IMR-90 (cell line): Measurements from ENCODE around the gene MSMP. TPM values are rescaled to one million over a fixed set of nuclear protein-coding genes. Genes with fewer than 3 reads are reported as not detected.

ENCODE experiments used
- ATAC-seq: fragments of 200-7000 bp; cut with Tn5 transposase; 2 replicates; pipeline ENCODE4 v1.9.1; 2020; ENCODE audit warnings: low read depth, mild to moderate bottlenecking, moderate library complexity
- BruUV-seq: library from RNA; stranded (reverse); fragments of 400-500 nt; replicated peaks from 2 replicates; lab custom pipeline; 2021; lab: Mats Ljungman, UMichigan
- CTCF ChIA-PET: fragments of 300-600 bp; formaldehyde crosslinking; extraction: SDS; loops from one replicate; lab custom pipeline; 2021; ENCODE audit warnings: antibody characterized with exemption; lab: Yijun Ruan, JAX
- POLR2A ChIA-PET: fragments of 300-600 bp; sonication (Branson Sonifier 250); formaldehyde crosslinking; loops from one replicate; lab custom pipeline; 2022; ENCODE audit warnings: antibody characterized with exemption; ENCODE audit not compliant: unreplicated experiment; lab: Charles Lee
- DNase-seq: peaks from one replicate; pipeline ENCODE4 v3.0.0; 2013
- H2AFZ ChIP-seq: replicated peaks from 2 replicates; pipeline ENCODE3; 2013; ENCODE audit warnings: low read length, mild to moderate bottlenecking; ENCODE audit not compliant: poor library complexity
- H2AK5ac ChIP-seq: 2 replicates; pipeline ENCODE4 v1.6.1; 2013; ENCODE audit warnings: low read depth, low read length, inconsistent platforms
- H2AK9ac ChIP-seq: replicated peaks from 2 replicates; pipeline ENCODE3; 2013; ENCODE audit warnings: mild to moderate bottlenecking, low read depth, low read length, moderate library complexity; ENCODE audit not compliant: poor library complexity
- H2BK120ac ChIP-seq: 2 replicates; pipeline ENCODE4 v1.6.1; 2013; ENCODE audit warnings: low read depth, low read length, inconsistent platforms
- H2BK15ac ChIP-seq: 3 replicates; pipeline ENCODE4 v1.6.1; 2013; ENCODE audit warnings: low read depth, low read length, inconsistent platforms
- H2BK20ac ChIP-seq: 2 replicates; pipeline ENCODE4 v1.6.1; 2013; ENCODE audit warnings: low read depth, mild to moderate bottlenecking, inconsistent platforms, low read length, moderate library complexity
- H2BK5ac ChIP-seq: 2 replicates; pipeline ENCODE4 v1.6.1; 2013; ENCODE audit warnings: mild to moderate bottlenecking, low read depth, low read length, inconsistent platforms; ENCODE audit not compliant: poor library complexity, severe bottlenecking
- H3K14ac ChIP-seq: replicated peaks from 2 replicates; pipeline ENCODE4 v1.6.1; 2013; ENCODE audit warnings: low read depth, low read length, inconsistent platforms
- H3K18ac ChIP-seq: 2 replicates; pipeline ENCODE4 v1.6.1; 2013; ENCODE audit warnings: low read depth, low read length, control low read depth
- H3K23ac ChIP-seq: 2 replicates; pipeline ENCODE4 v1.6.1; 2013; ENCODE audit warnings: low read depth, low read length, inconsistent platforms
- H3K27ac ChIP-seq: 2 replicates; pipeline ENCODE4 v1.5.1; 2013; ENCODE audit warnings: mild to moderate bottlenecking, control low read depth, low read length; ENCODE audit not compliant: insufficient read depth
- H3K27me3 ChIP-seq: 2 replicates; pipeline ENCODE4 v1.6.1; 2013; ENCODE audit warnings: low read length; ENCODE audit not compliant: control insufficient read depth, insufficient read depth
- H3K36me3 ChIP-seq: 2 replicates; pipeline ENCODE4 v1.6.1; 2013; ENCODE audit warnings: low read length, mixed read lengths; ENCODE audit not compliant: control insufficient read depth, insufficient read depth
- H3K4ac ChIP-seq: 2 replicates; pipeline ENCODE4 v1.6.1; 2013; ENCODE audit warnings: low read depth, low read length, inconsistent platforms
- H3K4me1 ChIP-seq: 2 replicates; pipeline ENCODE4 v1.6.1; 2013; ENCODE audit warnings: low read length, mixed read lengths; ENCODE audit not compliant: control insufficient read depth, insufficient read depth
- H3K4me2 ChIP-seq: 2 replicates; pipeline ENCODE4 v1.6.1; 2013; ENCODE audit warnings: low read depth, mild to moderate bottlenecking, control low read depth, low read length, moderate library complexity
- H3K4me3 ChIP-seq: 2 replicates; pipeline ENCODE4 v1.5.1; 2013; ENCODE audit warnings: low read depth, mild to moderate bottlenecking, control low read depth, low read length, moderate library complexity; ENCODE audit not compliant: insufficient read depth
- H3K56ac ChIP-seq: 2 replicates; pipeline ENCODE4 v1.6.1; 2013; ENCODE audit warnings: low read length, inconsistent platforms; ENCODE audit not compliant: insufficient read depth; ENCODE audit errors: extremely low read depth
- H3K79me1 ChIP-seq, 2 experiments: 2 replicates each; pipeline ENCODE4 v1.6.1; 2013; ENCODE audit warnings: low read length in 2 of 2, inconsistent platforms in 1 of 2, low read depth in 1 of 2
- H3K9ac ChIP-seq: 2 replicates; pipeline ENCODE4 v1.6.1; 2013; ENCODE audit warnings: low read depth, low read length, control low read depth
- H3K9me1 ChIP-seq: 2 replicates; pipeline ENCODE4 v1.6.1; 2013; ENCODE audit warnings: low read length, inconsistent platforms; ENCODE audit not compliant: insufficient read depth
- H3K9me3 ChIP-seq: 2 replicates; pipeline ENCODE4 v1.6.1; 2013; ENCODE audit warnings: low read length; ENCODE audit not compliant: control insufficient read depth, insufficient read depth
- H4K20me1 ChIP-seq: 2 replicates; pipeline ENCODE4 v1.6.1; 2013; ENCODE audit warnings: low read length, inconsistent platforms; ENCODE audit not compliant: insufficient read depth
- H4K5ac ChIP-seq: 2 replicates; pipeline ENCODE4 v1.6.1; 2013; ENCODE audit warnings: mild to moderate bottlenecking, low read depth, low read length, control low read depth
- H4K8ac ChIP-seq, 2 experiments: 2 replicates each; pipeline ENCODE4 v1.6.1; 2013; ENCODE audit warnings: low read depth in 2 of 2, low read length in 2 of 2, control low read depth in 1 of 2, inconsistent platforms in 1 of 2
- H4K91ac ChIP-seq: 2 replicates; pipeline ENCODE4 v1.6.1; 2013; ENCODE audit warnings: low read depth, low read length, inconsistent platforms; ENCODE audit not compliant: insufficient read depth
- BHLHE40 ChIP-seq: fragments of 150-350 bp; IDR thresholded peaks from 2 replicates; pipeline ENCODE4 v1.6.1; 2016; ENCODE audit warnings: mild to moderate bottlenecking, low read depth, low read length
- CEBPB ChIP-seq: IDR thresholded peaks from 2 replicates; pipeline ENCODE4 v1.6.1; 2012; ENCODE audit warnings: low read depth, low read length, improper control_type of control experiment
- CTCF ChIP-seq: conservative IDR thresholded peaks from 2 replicates; pipeline ENCODE4 v1.5.1; 2012; ENCODE audit warnings: mild to moderate bottlenecking, low read depth, low read length, improper control_type of control experiment
- MAFK ChIP-seq: IDR thresholded peaks from 2 replicates; pipeline ENCODE4 v1.6.1; 2012; ENCODE audit warnings: low read depth, low read length, improper control_type of control experiment
- MAZ ChIP-seq: IDR thresholded peaks from 2 replicates; pipeline ENCODE4 v1.6.1; 2012; ENCODE audit warnings: low read depth, mild to moderate bottlenecking, low read length, improper control_type of control experiment, moderate library complexity, borderline replicate concordance
- MXI1 ChIP-seq: IDR thresholded peaks from 2 replicates; pipeline ENCODE4 v1.6.1; 2012; ENCODE audit warnings: low read depth, mild to moderate bottlenecking, low read length, moderate library complexity, borderline replicate concordance
- NFE2L2 ChIP-seq: fragments of 150-350 bp; IDR thresholded peaks from 2 replicates; pipeline ENCODE4 v1.6.1; 2016; ENCODE audit warnings: low read depth, mild to moderate bottlenecking, low read length
- POLR2A ChIP-seq: IDR thresholded peaks from 2 replicates; pipeline ENCODE4 v1.6.1; 2012; ENCODE audit warnings: mild to moderate bottlenecking, low read depth, low read length
- RAD21 ChIP-seq: IDR thresholded peaks from 2 replicates; pipeline ENCODE4 v1.6.1; 2012; ENCODE audit warnings: low read length, improper control_type of control experiment
- RFX5 ChIP-seq: IDR thresholded peaks from 2 replicates; pipeline ENCODE4 v1.8.0; 2012; ENCODE audit warnings: low read depth, mild to moderate bottlenecking, low read length, moderate library complexity
- SMC3 ChIP-seq: fragments of 150-350 bp; IDR thresholded peaks from 2 replicates; pipeline ENCODE4 v1.6.1; 2016; ENCODE audit warnings: low read depth, mild to moderate bottlenecking, antibody characterized with exemption, low read length, moderate library complexity
- WGBS, 2 experiments: methylation state at CpG; one replicate each; pipeline versions ENCODE4 v1.1.5 to v1.1.7; 2013; ENCODE audit warnings: missing lambda C conversion rate in 2 of 2; ENCODE audit not compliant: insufficient read length in 1 of 2; ENCODE audit errors: extremely low coverage in 2 of 2; 5-methylcytosine and 5-hydroxymethylcytosine counted together
- dilution Hi-C: fragments of 300-500 bp; cut with HindIII; formaldehyde crosslinking; loops from one replicate; pipeline ENCODE4 v1.14.3; 2018; ENCODE audit warnings: low sequenced_read_pairs; ENCODE audit not compliant: unreplicated experiment
- in situ Hi-C: fragments of 300-500 bp; cut with MboI; formaldehyde crosslinking; loops from 3 replicates; pipeline ENCODE4 v1.14.3; 2019; ENCODE audit warnings: low sequenced_read_pairs, inconsistent platforms, mixed read lengths
- intact Hi-C: fragments of 100-400 bp; cut with micrococcal nuclease; formaldehyde crosslinking; loops from 2 replicates; pipeline ENCODE4 v1.10.0; 2022
- polyA plus RNA-seq, 3 experiments: library from polyadenylated mRNA; depleted of rRNA; stranded (reverse); fragments of >200 nt; gene quantifications; 2 replicates each; pipeline ENCODE4 v1.2.3, GENCODE V29; 2012; ENCODE audit warnings: low replicate concordance in 1 of 3
- total RNA-seq: library from RNA; depleted of rRNA; stranded (reverse); fragments of >200 nt; gene quantifications from 2 replicates; pipeline ENCODE4 v1.2.3, GENCODE V29; 2012
- TF ChIP-seq, protein P1 (sequence below): fragments of 150-350 bp; IDR thresholded peaks from 2 replicates; pipeline ENCODE4 v1.6.1; 2017; ENCODE audit warnings: mild to moderate bottlenecking, antibody characterized with exemption, low read length, low read depth
- TF ChIP-seq, protein P2 (sequence below): fragments of 150-350 bp; IDR thresholded peaks from 2 replicates; pipeline ENCODE4 v1.6.1; 2016; ENCODE audit warnings: low read depth, mild to moderate bottlenecking, low read length, moderate library complexity, borderline replicate concordance

The MSMP gene
- total and polyA plus RNA-seq, 2 of the 4 experiments (the other 2 are of a cell fraction) = not detected

- peaks cover 24% of the 10 kb centered on the region for H4K20me1 ChIP-seq
- no peak overlapping the region for H4K8ac ChIP-seq
- H2AK5ac ChIP-seq = no peak overlapping the region
- H4K91ac ChIP-seq = no peak overlapping the region
- no CpG with 5 or more reads among the region's 7 CpGs for WGBS, 2 experiments
- no peak overlapping the region for H2BK120ac ChIP-seq
- DNase-seq (no peak), ATAC-seq (no peak)
- intact Hi-C loops = no loop called here
- H2BK15ac ChIP-seq = no peak overlapping the region
- H3K56ac ChIP-seq = no peak overlapping the region
- no peak overlapping the region for H3K4ac ChIP-seq
- H4K5ac ChIP-seq = no peak overlapping the region
- H3K9ac ChIP-seq = no peak overlapping the region
- no peak overlapping the region for H3K14ac ChIP-seq
- H2AFZ ChIP-seq = no peak overlapping the region
- in situ Hi-C loops = no loop called here
- H3K4me2 ChIP-seq = no peak overlapping the region
- no peaks in the 10 kb centered on the region for H3K4me1 ChIP-seq
- dilution Hi-C loops = no loop called here
- no peak overlapping the region for H3K18ac ChIP-seq
- CTCF ChIA-PET = no interaction called here
- H3K27me3 ChIP-seq = no peaks in the 10 kb centered on the region
- no peak overlapping the region for H2AK9ac ChIP-seq
- no peak overlapping the region for H3K27ac ChIP-seq
- no peak overlapping the region for H2BK20ac ChIP-seq
- POLR2A ChIA-PET = no interaction called here
- no peak overlapping the region for H3K4me3 ChIP-seq
- TF ChIP-seq MXI1 (no peak), RAD21 (no peak), POLR2A (no peak), SMC3 (no peak), MAZ (no peak), CTCF (no peak), MAFK (no peak), CEBPB (no peak), RFX5 (no peak), BHLHE40 (no peak), NFE2L2 (no peak)
- TF ChIP-seq, protein P1, sequence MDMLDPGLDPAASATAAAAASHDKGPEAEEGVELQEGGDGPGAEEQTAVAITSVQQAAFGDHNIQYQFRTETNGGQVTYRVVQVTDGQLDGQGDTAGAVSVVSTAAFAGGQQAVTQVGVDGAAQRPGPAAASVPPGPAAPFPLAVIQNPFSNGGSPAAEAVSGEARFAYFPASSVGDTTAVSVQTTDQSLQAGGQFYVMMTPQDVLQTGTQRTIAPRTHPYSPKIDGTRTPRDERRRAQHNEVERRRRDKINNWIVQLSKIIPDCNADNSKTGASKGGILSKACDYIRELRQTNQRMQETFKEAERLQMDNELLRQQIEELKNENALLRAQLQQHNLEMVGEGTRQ = no peak
- TF ChIP-seq, protein P2, sequence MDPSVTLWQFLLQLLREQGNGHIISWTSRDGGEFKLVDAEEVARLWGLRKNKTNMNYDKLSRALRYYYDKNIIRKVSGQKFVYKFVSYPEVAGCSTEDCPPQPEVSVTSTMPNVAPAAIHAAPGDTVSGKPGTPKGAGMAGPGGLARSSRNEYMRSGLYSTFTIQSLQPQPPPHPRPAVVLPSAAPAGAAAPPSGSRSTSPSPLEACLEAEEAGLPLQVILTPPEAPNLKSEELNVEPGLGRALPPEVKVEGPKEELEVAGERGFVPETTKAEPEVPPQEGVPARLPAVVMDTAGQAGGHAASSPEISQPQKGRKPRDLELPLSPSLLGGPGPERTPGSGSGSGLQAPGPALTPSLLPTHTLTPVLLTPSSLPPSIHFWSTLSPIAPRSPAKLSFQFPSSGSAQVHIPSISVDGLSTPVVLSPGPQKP = no peak
- no peak overlapping the region for H3K23ac ChIP-seq
- H3K79me1 ChIP-seq = peaks cover 24 to 91% of the 10 kb centered on the region in 2 experiments
- no peaks in the 10 kb centered on the region for H3K9me3 ChIP-seq
- no TSS peak for BruUV-seq
- peaks cover 62% of the 10 kb centered on the region for H3K36me3 ChIP-seq
- H2BK5ac ChIP-seq = no peak overlapping the region
- peaks cover 3% of the 10 kb centered on the region; the same call in 1 of the 2 replicates for H3K9me1 ChIP-seq
These were observed 16.9 kb downstream of the MSMP start for GRCh38 chr9:35737143-35737542.
